Mucosa of stomach (tissue), 1 donor: ENCODE measurements around the gene STRIP2.
A peak's percentile ranks its signal among the peaks of the same experiment; 100 is the strongest.

Experiments
- H3K27me3 ChIP-seq: one replicate; pipeline ENCODE4 v1.7.0; 2013; ENCODE audit warnings: mild to moderate bottlenecking, low read length; ENCODE audit not compliant: control insufficient read depth, insufficient read depth
- H3K36me3 ChIP-seq: one replicate; pipeline ENCODE4 v1.7.0; 2013; ENCODE audit warnings: low read length; ENCODE audit not compliant: control insufficient read depth, insufficient read depth
- H3K4me1 ChIP-seq: one replicate; pipeline ENCODE4 v1.7.0; 2013; ENCODE audit warnings: mild to moderate bottlenecking, low read length; ENCODE audit not compliant: control insufficient read depth, insufficient read depth
- H3K4me3 ChIP-seq: one replicate; pipeline ENCODE4 v1.7.0; 2013; ENCODE audit warnings: low read length
- H3K9ac ChIP-seq: one replicate; pipeline ENCODE4 v1.7.0; 2013; ENCODE audit warnings: mild to moderate bottlenecking, low read length, moderate library complexity
- H3K9me3 ChIP-seq: one replicate; pipeline ENCODE4 v1.7.0; 2013; ENCODE audit warnings: mild to moderate bottlenecking, low read length, moderate library complexity; ENCODE audit not compliant: control insufficient read depth
- donor health status: Pancreatic carcinoma.

The STRIP2 gene, protein sequence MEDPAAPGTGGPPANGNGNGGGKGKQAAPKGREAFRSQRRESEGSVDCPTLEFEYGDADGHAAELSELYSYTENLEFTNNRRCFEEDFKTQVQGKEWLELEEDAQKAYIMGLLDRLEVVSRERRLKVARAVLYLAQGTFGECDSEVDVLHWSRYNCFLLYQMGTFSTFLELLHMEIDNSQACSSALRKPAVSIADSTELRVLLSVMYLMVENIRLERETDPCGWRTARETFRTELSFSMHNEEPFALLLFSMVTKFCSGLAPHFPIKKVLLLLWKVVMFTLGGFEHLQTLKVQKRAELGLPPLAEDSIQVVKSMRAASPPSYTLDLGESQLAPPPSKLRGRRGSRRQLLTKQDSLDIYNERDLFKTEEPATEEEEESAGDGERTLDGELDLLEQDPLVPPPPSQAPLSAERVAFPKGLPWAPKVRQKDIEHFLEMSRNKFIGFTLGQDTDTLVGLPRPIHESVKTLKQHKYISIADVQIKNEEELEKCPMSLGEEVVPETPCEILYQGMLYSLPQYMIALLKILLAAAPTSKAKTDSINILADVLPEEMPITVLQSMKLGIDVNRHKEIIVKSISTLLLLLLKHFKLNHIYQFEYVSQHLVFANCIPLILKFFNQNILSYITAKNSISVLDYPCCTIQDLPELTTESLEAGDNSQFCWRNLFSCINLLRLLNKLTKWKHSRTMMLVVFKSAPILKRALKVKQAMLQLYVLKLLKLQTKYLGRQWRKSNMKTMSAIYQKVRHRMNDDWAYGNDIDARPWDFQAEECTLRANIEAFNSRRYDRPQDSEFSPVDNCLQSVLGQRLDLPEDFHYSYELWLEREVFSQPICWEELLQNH

DNA sequence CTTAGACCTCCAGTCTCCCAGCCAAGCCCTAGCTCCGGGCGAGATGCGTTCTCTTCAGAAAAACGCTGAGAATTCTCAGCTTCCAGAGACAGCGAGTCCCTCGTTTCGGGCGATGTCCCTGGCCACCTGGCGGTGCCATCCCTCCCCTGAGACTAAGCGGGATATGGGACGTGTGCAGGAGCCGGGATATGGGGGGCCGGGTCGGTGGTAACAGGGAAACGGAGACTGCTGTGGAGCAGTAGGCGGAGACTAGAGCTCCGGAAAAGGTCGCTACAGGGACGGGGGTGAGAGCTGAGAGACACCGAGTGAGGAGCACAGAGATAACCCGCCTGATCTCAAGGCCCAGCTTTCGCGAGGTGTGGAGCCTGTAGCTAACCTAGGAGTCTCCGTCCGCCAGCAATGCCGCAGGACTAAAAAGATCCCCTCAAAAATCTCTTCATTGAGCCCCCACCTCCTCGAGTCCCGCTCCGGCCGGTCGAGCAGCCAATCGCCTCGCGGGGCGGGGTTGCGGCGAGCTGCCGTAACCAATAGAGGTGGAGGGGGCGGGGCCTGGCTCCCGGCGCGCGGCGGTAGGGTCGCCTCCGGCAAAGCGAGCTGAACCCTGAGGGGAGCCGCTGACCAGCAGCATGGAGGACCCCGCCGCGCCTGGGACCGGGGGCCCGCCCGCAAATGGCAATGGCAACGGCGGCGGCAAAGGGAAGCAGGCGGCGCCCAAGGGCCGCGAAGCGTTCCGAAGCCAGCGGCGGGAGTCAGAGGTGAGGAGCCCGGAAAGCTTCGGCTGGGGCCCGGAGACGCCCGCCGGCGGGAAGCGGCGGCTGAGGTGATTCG lies at the start of gene STRIP2:
TSS of gene STRIP2 (plus strand) at position 586 of the 828 bp plus-strand sequence. CDS start at position 627, 41 bp downstream.
- Histone ChIP-seq H3K36me3 (no peaks in the 10 kb centered on the region), H3K27me3 (peaks cover 26% of the 10 kb centered on the region), H3K4me1 (peaks cover 12% of the 10 kb centered on the region), H3K9me3 (no peaks in the 10 kb centered on the region), H3K9ac (peak within 1 kb of the TSS; percentile 69), H3K4me3 (peak within 1 kb of the TSS; percentile 48)

DNA sequence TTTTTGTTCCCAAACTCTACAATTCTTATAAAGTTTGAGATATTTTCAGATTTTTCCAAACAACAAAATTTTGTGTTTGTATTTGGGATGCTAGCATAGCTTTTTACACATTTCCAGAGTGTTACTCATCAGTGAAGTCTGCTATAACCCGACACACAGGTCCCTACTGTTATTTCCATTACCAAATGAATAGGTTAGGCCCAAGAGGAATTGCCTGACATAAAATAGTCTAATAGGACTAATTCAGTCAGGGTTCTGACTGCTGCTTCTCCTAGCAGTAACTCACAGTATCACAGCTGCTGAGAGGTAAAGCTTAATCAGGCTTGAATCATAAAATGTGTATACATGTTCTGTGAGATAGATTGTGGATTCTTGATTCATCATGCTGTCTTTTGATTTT lies 49.1 kb upstream of the STRIP2 start:
- no peaks in the 10 kb centered on the region for H3K4me1 ChIP-seq
- H3K36me3 ChIP-seq: no peaks in the 10 kb centered on the region
- H3K9me3 ChIP-seq: no peaks in the 10 kb centered on the region
- H3K27me3 ChIP-seq: no peaks in the 10 kb centered on the region
- H3K4me3 ChIP-seq: no peak overlapping the region
- H3K9ac ChIP-seq: no peak overlapping the region

DNA sequence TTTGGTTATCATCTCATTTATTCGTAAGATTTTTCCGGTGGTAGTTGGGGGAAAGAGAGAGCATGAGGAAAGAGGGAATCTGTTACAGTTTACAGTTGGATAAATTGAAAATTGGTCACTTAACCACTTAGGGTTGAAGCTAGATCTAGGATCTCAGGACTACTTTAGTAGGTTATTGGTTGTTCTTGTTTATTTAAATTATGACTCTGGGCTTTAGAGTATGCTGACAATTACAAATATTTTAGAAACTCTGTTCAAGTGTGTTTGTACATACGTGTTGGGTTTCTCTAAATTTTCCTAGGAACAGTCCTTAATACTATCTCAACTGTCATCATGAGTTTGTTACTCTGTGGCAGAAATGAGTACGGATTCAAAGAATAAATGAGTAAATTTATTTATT lies 48.6 kb upstream of the STRIP2 start:
- Histone ChIP-seq H3K9ac (no peak overlapping the region), H3K9me3 (no peaks in the 10 kb centered on the region), H3K4me1 (no peaks in the 10 kb centered on the region), H3K36me3 (no peaks in the 10 kb centered on the region), H3K27me3 (no peaks in the 10 kb centered on the region), H3K4me3 (no peak overlapping the region)

DNA sequence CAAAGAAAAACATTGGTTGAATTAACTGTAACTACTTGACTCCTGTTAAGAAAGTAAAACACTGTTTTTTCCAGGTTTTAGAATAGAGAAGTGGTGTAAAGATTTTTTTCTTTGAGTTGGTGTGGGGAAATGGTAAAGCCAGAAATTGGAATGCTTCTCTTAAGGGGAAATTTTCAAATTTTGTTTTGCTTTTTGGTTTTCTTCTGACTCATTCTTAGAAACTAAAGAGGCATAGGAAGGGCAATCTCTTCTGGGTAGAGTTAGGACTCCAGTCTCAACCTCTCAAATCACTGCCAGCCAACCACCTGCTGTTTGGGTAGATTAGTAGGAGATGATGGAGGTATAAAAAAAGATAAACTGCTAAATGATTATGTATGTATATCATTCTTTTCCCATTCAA lies 47.7 kb upstream of the STRIP2 start:
- Histone ChIP-seq H3K4me3 (no peak overlapping the region), H3K27me3 (no peaks in the 10 kb centered on the region), H3K9me3 (no peaks in the 10 kb centered on the region), H3K4me1 (no peaks in the 10 kb centered on the region), H3K9ac (no peak overlapping the region), H3K36me3 (no peaks in the 10 kb centered on the region)

DNA sequence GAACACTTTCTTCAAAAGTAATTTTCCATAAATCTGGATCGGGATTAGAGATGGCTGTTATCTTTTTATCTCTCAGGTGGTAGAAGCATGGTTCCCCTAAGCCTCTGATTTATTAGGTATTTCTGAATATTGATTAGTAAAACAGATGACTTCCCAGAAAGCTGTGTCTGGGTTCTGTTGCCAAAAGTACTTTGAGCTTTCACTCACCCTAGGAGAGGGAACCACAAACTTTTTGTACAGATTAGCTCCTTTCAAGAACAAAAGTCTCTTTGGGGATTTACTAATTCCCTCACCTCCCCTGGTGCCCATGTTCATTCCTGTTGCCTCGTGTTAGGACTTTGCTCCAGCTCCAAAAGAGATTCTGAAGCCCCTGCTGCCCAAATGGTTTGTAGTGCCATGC lies 46.7 kb upstream of the STRIP2 start:
- H3K4me1 ChIP-seq: no peaks in the 10 kb centered on the region
- H3K9me3 ChIP-seq: no peaks in the 10 kb centered on the region
- no peaks in the 10 kb centered on the region for H3K36me3 ChIP-seq
- no peaks in the 10 kb centered on the region for H3K27me3 ChIP-seq
- H3K4me3 ChIP-seq: no peak overlapping the region
- H3K9ac ChIP-seq: no peak overlapping the region

DNA sequence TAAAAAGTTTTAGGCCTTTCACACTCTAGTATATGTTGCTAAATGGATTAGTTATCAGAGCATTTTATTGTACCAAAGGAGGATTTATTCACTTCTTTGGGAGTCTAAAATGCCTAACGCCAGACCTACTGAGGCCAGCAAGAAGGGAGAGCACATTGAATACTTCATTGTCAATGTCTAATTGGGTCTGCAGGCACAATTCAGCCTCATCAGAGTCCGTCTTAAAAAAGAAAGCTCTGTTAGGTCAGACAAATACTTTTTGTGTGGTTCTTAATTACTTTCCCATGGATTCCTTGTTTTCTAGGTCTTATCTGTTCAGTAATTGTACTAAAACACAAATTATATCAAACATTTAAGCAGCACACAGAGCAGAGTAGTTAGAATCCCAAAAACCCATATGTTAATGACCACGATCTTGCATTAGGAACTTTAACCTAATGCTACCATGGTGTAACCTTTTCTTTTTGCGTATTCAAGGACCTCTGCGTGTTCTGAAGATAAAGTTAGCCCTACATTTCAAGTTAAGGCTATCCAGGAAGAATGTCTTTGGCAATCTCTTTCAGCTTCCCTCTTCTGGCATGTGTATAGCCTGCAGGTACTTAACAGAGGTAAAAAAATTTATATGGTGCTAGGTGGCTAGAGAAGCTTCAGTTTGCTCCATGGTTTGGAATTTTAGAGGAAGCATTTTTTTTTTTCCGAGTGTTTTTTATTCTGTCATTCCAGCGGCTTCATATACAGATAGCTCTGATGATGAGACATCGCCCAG lies 45.7 kb upstream of the STRIP2 start:
- H3K36me3 ChIP-seq: no peaks in the 10 kb centered on the region
- no peaks in the 10 kb centered on the region for H3K4me1 ChIP-seq
- no peak overlapping the region for H3K9ac ChIP-seq
- H3K27me3 ChIP-seq: no peaks in the 10 kb centered on the region
- no peak overlapping the region for H3K4me3 ChIP-seq
- no peaks in the 10 kb centered on the region for H3K9me3 ChIP-seq

DNA sequence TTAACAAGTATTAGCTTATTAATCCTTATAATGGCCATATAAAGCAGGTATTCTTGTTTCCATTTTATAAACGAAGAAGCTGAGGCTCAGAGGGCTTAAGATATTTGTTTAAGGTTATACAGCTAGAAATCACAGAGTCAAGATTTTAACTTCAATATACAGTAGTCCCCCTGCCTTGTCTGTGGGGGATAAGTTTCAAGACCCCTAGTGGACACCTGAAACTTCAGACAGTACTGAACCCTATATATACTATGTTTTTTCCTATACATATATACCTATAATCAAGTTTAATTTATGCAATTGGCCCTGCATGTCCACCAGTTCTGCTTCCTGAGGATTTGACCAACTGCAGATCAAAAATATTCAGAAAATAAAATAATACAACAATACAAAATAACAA lies 44.4 kb upstream of the STRIP2 start:
- Histone ChIP-seq H3K9me3 (no peaks in the 10 kb centered on the region), H3K27me3 (no peaks in the 10 kb centered on the region), H3K9ac (no peak overlapping the region), H3K4me3 (no peak overlapping the region), H3K36me3 (no peaks in the 10 kb centered on the region), H3K4me1 (no peaks in the 10 kb centered on the region)

DNA sequence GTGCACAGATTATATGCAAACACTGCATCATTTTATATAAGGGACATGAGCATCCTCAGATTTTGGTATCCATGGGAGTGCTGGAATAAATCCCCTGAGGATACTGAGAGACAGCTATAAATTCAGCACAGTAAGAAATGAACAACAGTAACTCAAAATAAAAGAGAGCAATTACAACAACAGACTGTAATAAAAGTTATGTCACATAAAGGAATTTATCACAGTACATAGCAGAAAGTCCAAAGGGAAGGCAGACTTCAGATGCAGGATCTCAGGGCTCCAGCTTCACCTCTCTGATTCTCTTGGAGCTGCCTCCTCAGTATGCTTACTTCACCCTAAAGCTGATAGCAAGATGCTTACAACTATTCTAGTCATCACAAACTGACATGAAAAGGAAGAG lies 43.9 kb upstream of the STRIP2 start:
- Histone ChIP-seq H3K4me1 (no peaks in the 10 kb centered on the region), H3K4me3 (no peak overlapping the region), H3K27me3 (no peaks in the 10 kb centered on the region), H3K9me3 (no peaks in the 10 kb centered on the region), H3K36me3 (no peaks in the 10 kb centered on the region), H3K9ac (no peak overlapping the region)

DNA sequence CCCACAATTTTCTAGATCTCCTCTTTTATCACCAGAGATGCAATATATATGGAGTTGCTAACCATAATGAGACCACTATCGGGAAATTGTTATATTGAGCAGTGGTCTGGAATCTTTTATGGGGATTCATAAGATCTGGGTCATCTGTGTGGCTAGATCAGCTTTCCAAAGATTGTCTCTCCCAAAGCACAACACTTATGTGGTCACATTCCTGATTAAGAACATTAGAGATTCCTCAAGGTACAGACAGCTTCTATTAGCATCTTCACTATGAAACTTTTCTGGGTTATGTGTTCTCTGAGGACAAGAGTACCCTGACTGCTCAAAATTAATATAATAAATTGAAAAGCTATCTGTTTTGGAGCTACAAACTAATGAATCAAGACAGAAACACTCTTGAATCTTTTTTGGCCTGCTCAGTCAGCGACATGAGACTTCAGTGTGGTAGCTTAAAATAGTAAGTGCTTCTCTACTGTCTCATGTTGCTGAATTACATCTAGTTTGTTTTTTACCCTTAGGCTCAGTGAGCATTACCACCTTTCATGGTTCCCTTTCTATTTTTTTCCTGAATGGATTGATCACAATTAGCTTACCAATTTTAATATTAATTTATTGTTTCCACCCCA lies 42.6 kb upstream of the STRIP2 start:
- Histone ChIP-seq H3K9me3 (no peaks in the 10 kb centered on the region), H3K4me1 (no peaks in the 10 kb centered on the region), H3K27me3 (no peaks in the 10 kb centered on the region), H3K4me3 (no peak overlapping the region), H3K9ac (no peak overlapping the region), H3K36me3 (no peaks in the 10 kb centered on the region)

DNA sequence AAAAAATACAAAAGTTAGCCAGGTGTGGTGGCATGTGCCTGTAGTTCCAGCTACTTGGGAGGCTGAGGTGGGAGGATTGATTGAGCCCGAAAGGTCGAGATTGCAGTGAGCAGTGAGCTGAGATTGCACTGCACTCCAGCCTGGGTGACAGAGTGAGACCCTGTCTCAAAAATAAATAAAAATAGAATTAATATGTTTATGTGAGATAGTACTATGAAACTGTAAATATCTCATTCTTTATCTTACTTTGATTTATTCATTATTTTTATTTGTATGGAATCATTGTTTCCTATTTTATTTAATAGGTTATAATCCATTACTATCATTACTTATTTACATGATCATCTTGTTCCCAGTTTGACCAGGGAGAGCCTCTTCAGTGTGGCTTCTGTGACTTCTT lies 41.0 kb upstream of the STRIP2 start:
- no peaks in the 10 kb centered on the region for H3K4me1 ChIP-seq
- no peak overlapping the region for H3K9ac ChIP-seq
- H3K36me3 ChIP-seq: no peaks in the 10 kb centered on the region
- H3K27me3 ChIP-seq: no peaks in the 10 kb centered on the region
- H3K9me3 ChIP-seq: no peaks in the 10 kb centered on the region
- H3K4me3 ChIP-seq: no peak overlapping the region

DNA sequence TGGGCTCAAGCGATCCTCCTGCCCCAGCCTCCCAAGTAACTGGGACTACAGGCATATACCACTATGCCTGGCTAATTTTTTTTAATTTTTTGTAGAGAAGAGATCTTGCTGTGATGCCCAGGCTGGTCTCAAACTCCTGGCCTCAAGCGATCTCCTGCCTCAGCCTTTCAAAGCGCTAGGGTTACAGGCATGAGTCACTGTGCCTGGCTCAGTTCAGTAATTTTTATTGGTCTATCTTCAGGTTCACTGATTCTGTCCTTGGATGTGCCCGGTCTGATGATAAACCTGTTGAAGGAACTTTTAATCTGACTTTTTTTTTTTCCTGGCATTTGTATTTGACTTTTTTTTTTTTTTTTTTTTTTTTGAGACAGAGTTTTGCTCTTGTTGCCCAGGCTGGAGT lies 40.1 kb upstream of the STRIP2 start:
- Histone ChIP-seq H3K36me3 (no peaks in the 10 kb centered on the region), H3K27me3 (no peaks in the 10 kb centered on the region), H3K9me3 (no peaks in the 10 kb centered on the region), H3K4me3 (no peak overlapping the region), H3K9ac (no peak overlapping the region), H3K4me1 (no peaks in the 10 kb centered on the region)
